H7 (cell line): ENCODE data around the gene PAXIP1. TPM values are rescaled to one million over a fixed set of nuclear protein-coding genes. Genes with fewer than 3 reads are reported as not detected.
"Not testable (repeated sequence)": the region's sequence is repeated elsewhere in the genome, so short reads cannot be mapped to it uniquely, and the experiment has no call there.

Experiments used
- DNase-seq: peaks from one replicate; pipeline ENCODE4 v3.0.0; 2012
- H3K27me3 ChIP-seq: 2 replicates; pipeline ENCODE4 v1.6.0; 2011; ENCODE audit warnings: mild to moderate bottlenecking, low read length; ENCODE audit not compliant: control insufficient read depth, insufficient read depth
- H3K36me3 ChIP-seq: replicated peaks from 2 replicates; pipeline ENCODE4 v1.5.1; 2011; ENCODE audit warnings: low read length; ENCODE audit not compliant: control insufficient read depth, insufficient read depth
- H3K4me3 ChIP-seq: 2 replicates; pipeline ENCODE4 v1.5.1; 2011; ENCODE audit warnings: low read depth, mild to moderate bottlenecking, control low read depth, low read length, moderate library complexity; ENCODE audit not compliant: insufficient read depth
- total RNA-seq: library from RNA; depleted of rRNA; stranded (reverse); fragments of >200 nt; shearing (Covaris generic); gene quantifications from 2 replicates; pipeline ENCODE4 v1.2.3, GENCODE V29; 2014; rRNA removed

Gene PAXIP1, protein sequence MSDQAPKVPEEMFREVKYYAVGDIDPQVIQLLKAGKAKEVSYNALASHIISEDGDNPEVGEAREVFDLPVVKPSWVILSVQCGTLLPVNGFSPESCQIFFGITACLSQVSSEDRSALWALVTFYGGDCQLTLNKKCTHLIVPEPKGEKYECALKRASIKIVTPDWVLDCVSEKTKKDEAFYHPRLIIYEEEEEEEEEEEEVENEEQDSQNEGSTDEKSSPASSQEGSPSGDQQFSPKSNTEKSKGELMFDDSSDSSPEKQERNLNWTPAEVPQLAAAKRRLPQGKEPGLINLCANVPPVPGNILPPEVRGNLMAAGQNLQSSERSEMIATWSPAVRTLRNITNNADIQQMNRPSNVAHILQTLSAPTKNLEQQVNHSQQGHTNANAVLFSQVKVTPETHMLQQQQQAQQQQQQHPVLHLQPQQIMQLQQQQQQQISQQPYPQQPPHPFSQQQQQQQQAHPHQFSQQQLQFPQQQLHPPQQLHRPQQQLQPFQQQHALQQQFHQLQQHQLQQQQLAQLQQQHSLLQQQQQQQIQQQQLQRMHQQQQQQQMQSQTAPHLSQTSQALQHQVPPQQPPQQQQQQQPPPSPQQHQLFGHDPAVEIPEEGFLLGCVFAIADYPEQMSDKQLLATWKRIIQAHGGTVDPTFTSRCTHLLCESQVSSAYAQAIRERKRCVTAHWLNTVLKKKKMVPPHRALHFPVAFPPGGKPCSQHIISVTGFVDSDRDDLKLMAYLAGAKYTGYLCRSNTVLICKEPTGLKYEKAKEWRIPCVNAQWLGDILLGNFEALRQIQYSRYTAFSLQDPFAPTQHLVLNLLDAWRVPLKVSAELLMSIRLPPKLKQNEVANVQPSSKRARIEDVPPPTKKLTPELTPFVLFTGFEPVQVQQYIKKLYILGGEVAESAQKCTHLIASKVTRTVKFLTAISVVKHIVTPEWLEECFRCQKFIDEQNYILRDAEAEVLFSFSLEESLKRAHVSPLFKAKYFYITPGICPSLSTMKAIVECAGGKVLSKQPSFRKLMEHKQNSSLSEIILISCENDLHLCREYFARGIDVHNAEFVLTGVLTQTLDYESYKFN
- total RNA-seq = 19.0 and 21.9 TPM in 2 replicates

GRCh38 chr7:155003092-155003375 is at the start of gene PAXIP1:
Gene PAXIP1, minus strand, starts transcription at chr7:155003124. Its CDS starts 195 bp downstream, at chr7:155002929.
- Histone ChIP-seq H3K36me3 (peaks cover 2% of the 10 kb centered on the region), H3K27me3 (no peaks in the 10 kb centered on the region), H3K4me3 (peak within 1 kb of the TSS; percentile 98)
- no peak for DNase-seq

GRCh38 chr7:155051355-155051754 is 48.4 kb upstream of the PAXIP1 start:
- H3K27me3 ChIP-seq = no peaks in the 10 kb centered on the region
- no peaks in the 10 kb centered on the region for H3K36me3 ChIP-seq
- no peak overlapping the region for H3K4me3 ChIP-seq
- DNase-seq = no peak

- DNase-seq = no peak
Measured at GRCh38 chr7:155048006-155048405, 45.1 kb upstream of the PAXIP1 start.

DNA sequence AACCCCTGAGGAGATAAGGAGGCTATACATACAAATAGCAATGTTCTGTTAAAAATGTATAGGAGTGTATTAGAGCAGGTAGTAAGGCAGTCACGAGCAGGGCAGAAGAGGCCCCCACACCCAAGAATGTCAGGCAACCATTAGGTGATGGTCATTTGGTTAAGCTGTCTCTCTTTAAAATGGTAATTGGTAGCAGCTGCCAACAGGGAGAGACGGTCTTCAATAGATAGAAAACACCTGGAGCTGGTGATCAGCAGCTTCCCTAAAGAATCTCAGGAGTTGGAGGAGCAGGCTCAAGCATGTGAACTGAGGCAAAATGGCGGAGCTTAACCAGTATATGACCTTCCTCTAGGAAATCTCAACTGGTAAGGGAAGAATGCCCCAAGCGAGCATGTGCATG is 40.8 kb upstream of the PAXIP1 start:
- no peak for DNase-seq
- Histone ChIP-seq H3K4me3 (no peak overlapping the region), H3K36me3 (no peaks in the 10 kb centered on the region), H3K27me3 (no peaks in the 10 kb centered on the region)

More at GRCh38 chr7:155048006-155048405, 45.1 kb upstream of the PAXIP1 start:
- Histone ChIP-seq H3K4me3 (no peak overlapping the region), H3K36me3 (no peaks in the 10 kb centered on the region), H3K27me3 (no peaks in the 10 kb centered on the region)

DNA sequence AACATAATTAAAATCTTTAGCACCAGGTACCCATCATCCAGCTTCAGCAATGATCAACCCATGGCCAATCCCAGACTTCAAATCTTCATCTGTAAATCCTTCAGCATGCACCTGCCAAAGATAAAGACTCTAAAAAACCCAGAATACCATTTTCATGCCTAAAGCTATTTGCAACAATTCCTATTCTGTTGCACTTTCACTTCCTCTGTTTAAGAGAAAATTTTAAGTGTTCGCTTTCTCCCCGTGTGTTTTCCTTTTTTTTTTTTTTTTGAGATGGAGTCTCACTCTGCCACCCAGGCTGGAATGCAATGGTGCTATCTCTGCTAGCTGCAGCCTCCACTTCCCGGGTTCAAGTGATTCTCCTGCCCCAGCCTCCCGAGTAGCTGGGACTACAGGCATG is 35.4 kb upstream of the PAXIP1 start:
- Histone ChIP-seq H3K4me3 (no peak overlapping the region), H3K36me3 (no peaks in the 10 kb centered on the region), H3K27me3 (no peaks in the 10 kb centered on the region)
- DNase-seq = no peak

DNA sequence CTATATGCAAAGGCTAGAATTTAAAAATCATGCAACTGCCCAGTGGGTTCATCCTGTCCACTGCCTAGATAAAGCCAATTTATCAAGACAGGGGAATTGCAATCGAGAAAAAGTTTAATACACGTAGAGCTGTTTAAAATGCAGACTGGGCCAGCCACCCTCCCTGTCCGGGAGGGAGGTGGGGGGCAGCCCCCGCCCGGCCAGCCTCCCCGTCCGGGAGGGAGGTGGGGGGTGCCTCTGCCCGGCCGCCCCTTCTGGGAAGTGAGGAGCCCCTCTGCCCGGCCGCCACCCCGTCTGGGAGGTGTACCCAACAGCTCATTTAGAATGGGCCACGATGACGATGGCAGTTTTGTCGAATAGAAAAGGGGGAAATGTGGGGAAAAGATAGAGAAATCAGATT is 31.6 kb upstream of the PAXIP1 start:
- not testable (repeated sequence) for H3K4me3 ChIP-seq, H3K27me3 ChIP-seq, DNase-seq, H3K36me3 ChIP-seq

DNA sequence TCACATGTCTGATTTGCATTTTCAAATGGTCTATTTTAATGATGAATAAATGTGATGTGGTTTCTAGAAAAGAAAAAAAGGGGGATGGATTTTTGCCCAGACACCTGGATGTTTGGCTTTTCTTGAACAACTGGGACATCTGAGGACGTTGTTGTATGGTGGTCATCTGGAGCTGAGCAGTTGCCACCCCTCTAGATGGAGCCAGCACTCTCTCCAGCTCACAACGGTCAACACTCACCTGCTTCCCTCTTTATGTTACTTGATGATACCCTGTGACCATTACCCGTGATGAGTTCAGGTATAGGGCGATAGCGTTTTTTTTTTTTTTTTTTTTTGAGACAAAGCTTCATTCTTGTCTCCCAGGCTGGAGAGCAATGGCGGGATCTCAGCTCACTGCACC is 30.1 kb upstream of the PAXIP1 start:
- no peak for DNase-seq
- no peaks in the 10 kb centered on the region for H3K36me3 ChIP-seq

DNA sequence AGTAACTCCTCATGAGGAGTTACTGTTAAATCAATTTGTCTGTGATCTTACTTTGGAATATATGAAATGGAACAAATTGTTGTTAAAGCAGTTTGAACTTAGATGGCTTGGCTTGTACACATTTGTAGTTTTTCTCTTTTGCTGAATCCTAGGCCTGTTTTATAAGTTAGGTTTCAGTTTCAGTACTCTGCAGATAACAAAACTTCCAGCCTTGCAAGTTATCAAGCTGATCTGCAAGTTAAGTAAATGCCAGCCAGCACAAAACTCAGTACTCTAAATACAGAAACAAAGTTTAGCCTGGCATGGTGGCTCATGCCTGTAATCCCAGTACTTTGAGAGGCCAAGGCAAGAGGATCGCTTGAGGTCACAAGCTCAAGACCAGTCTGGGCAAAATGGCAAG is 25.0 kb upstream of the PAXIP1 start:
- no peak for DNase-seq
- Histone ChIP-seq H3K36me3 (no peaks in the 10 kb centered on the region), H3K4me3 (no peak overlapping the region), H3K27me3 (no peaks in the 10 kb centered on the region)

More for the DNA sequence above, 30.1 kb upstream of the PAXIP1 start:
- Histone ChIP-seq H3K27me3 (no peaks in the 10 kb centered on the region), H3K4me3 (no peak overlapping the region)

- Histone ChIP-seq H3K27me3 (no peaks in the 10 kb centered on the region), H3K36me3 (no peaks in the 10 kb centered on the region), H3K4me3 (no peak overlapping the region)
- no peak for DNase-seq
Measured at GRCh38 chr7:155021699-155022145, 18.8 kb upstream of the PAXIP1 start.

DNA sequence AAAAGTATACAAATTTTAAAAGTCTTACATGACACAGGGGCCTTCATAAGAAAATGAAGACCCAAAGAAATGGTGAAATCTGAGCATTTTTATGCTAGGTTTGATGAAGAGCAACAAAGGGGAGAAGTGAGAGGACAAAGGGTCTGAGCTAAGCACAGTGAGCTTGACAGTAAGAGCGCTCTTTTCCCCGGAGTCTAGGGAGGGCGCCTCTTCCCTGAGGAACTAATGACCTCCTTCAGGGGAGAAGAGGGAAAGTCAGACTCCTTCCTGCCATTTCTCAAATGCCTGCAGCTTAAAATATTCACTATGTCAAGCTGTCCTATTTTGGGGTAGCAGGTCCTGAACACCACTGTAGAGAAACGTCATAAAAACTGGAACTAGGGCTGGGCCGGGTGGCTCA is 18.1 kb upstream of the PAXIP1 start:
- Histone ChIP-seq H3K27me3 (no peaks in the 10 kb centered on the region), H3K36me3 (no peaks in the 10 kb centered on the region), H3K4me3 (no peak overlapping the region)
- peak; percentile 50 for DNase-seq

DNA sequence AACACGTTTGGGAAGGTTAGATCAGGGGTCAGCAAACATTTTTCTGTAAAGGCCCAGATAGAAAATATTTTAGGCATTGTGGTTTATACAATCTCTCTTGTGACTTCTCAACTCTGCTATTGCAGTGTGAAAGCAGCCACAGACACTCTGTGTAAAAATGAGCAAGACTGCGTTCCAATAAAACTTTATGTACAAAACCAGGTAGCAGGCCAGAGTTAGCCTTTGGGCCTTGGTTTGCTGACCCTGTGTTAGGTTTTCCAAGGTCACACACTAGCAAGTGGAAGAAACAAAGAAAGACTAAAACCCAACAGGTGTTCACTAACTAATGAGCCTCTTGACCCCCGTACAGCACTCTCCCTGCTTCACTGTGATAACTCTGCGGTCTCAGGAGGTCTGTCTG is 14.9 kb upstream of the PAXIP1 start:
- Histone ChIP-seq H3K36me3 (no peaks in the 10 kb centered on the region), H3K4me3 (no peak overlapping the region), H3K27me3 (no peaks in the 10 kb centered on the region)
- no peak for DNase-seq

- H3K4me3 ChIP-seq = no peak overlapping the region
- H3K36me3 ChIP-seq = no peaks in the 10 kb centered on the region
- DNase-seq = no peak
- H3K27me3 ChIP-seq = no peaks in the 10 kb centered on the region
Measured at GRCh38 chr7:155011086-155011485, 8.2 kb upstream of the PAXIP1 start.

GRCh38 chr7:155009570-155010157 is 6.7 kb upstream of the PAXIP1 start:
- DNase-seq = peak; percentile 35
- Histone ChIP-seq H3K27me3 (no peaks in the 10 kb centered on the region), H3K36me3 (no peaks in the 10 kb centered on the region; the same call in 1 of the 2 replicates), H3K4me3 (no peak overlapping the region)

DNA sequence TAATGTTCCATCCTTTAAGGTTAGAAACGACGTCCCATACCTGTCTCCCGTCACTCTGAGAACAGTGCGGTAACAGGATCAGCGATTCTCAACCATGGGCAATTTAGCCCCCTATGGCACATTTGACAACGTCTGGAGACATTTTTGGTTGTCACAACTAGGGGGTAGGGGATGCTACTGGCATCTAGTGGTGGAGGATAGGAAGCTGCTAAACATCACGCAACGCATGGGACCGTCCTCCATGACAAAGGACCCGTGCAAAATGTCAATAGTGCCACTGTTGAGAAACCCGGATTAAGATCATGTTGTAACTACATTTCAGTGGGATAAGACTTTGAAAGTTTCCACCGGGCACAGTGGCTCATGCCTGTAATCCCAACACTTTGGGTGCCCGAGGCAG is 5.0 kb upstream of the PAXIP1 start:
- peak; percentile 68 for DNase-seq
- no peak overlapping the region for H3K4me3 ChIP-seq

More for the DNA sequence above, 5.0 kb upstream of the PAXIP1 start:
- Histone ChIP-seq H3K27me3 (no peaks in the 10 kb centered on the region), H3K36me3 (no peaks in the 10 kb centered on the region; the same call in 1 of the 2 replicates)
